ENCODE data around the gene KLF14. TPM values are rescaled to one million over a fixed set of nuclear protein-coding genes. Genes with fewer than 3 reads are reported as not detected.

The KLF14 gene
- total and polyA plus RNA-seq, 2 of the 13 experiments (the other 11 are each of a cell fraction or from before 2014, with no cell fraction given) = not detected

DNA sequence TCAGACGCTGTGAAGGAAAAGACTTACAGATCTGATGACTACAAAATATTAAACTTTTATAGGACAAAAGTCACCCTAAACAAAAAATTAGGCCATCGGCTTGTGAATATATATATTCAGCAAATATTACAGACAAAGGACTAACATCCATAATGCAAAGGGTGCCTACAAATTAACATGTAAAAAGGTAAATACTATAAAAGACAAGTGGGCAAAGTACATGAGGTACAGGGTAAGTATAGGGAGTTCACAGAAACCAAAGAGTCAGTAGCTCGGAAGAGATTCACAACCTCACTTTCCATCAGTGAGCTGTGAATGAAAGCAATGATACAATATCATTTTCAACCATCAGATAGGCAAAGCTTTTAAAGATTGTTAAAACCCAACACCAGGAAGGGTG is 16.7 kb upstream of the KLF14 start:
- no peak overlapping the region for H3K4me2 ChIP-seq (ENCODE audit: low read depth, low read length)
- no peak for DNase-seq (ENCODE audit: low spot score)
- no peak overlapping the region for H3K27ac ChIP-seq (ENCODE audit: extremely low read length, insufficient read depth, low read length)
- no peak for FAIRE-seq
- CTCF ChIA-PET (ENCODE audit: low intra/inter-chr PET ratio, low total read pairs) = no interaction called here
- no peak for TF ChIP-seq DPF2 (CRISPR knock-in tag; IDR thresholded peaks at IDR 0.05; ENCODE audit: borderline replicate concordance, low read depth)
- TF ChIP-seq, protein P1, sequence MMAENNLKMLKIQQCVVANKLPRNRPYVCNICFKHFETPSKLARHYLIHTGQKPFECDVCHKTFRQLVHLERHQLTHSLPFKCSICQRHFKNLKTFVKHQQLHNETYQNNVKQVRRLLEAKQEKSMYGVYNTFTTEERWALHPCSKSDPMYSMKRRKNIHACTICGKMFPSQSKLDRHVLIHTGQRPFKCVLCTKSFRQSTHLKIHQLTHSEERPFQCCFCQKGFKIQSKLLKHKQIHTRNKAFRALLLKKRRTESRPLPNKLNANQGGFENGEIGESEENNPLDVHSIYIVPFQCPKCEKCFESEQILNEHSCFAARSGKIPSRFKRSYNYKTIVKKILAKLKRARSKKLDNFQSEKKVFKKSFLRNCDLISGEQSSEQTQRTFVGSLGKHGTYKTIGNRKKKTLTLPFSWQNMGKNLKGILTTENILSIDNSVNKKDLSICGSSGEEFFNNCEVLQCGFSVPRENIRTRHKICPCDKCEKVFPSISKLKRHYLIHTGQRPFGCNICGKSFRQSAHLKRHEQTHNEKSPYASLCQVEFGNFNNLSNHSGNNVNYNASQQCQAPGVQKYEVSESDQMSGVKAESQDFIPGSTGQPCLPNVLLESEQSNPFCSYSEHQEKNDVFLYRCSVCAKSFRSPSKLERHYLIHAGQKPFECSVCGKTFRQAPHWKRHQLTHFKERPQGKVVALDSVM (CRISPR knock-in tag; IDR thresholded peaks at IDR 0.05) = no peak
- no peaks in the 10 kb centered on the region for H3K79me2 ChIP-seq (ENCODE audit: insufficient read depth, low read length)
- no peak overlapping the region for H2AFZ ChIP-seq (ENCODE audit: low read length)
- BruUV-seq (replicated peaks) = no TSS peak
- 9% methylated on average over 3 of the region's 3 CpGs for WGBS (ENCODE audit: low lambda C conversion rate)
- H3K27me3 ChIP-seq (ENCODE audit: control insufficient read depth in 1 of 2, insufficient read depth in 2 of 2, low read length in 2 of 2) = peaks cover 0 to 14% of the 10 kb centered on the region in 2 experiments; a peak in 1 of 5 replicates
- POLR2A ChIA-PET = no interaction called here
- no peaks in the 10 kb centered on the region for H4K20me1 ChIP-seq (ENCODE audit: insufficient read depth, low read length)
- no peak overlapping the region for H3K9ac ChIP-seq (ENCODE audit: insufficient read depth, low read depth, low read length)
- no peaks in the 10 kb centered on the region for H3K36me3 ChIP-seq (replicated peaks in 1 of 2; ENCODE audit: control insufficient read depth in 1 of 2, insufficient read depth in 2 of 2, low read length in 2 of 2)
- no peaks in the 10 kb centered on the region for H3K9me3 ChIP-seq (ENCODE audit: low read length)
- no peak overlapping the region for H3K4me3 ChIP-seq (replicated peaks in 1 of 3; ENCODE audit: insufficient read depth in 1 of 3, low read depth in 2 of 3, low read length in 3 of 3)
- intact Hi-C loops (cut with micrococcal nuclease; ENCODE audit: unreplicated experiment) = no loop called here
- no peak for ATAC-seq
- no peaks in the 10 kb centered on the region for H3K4me1 ChIP-seq (ENCODE audit: insufficient read depth, low read length)
- in situ Hi-C loops (cut with HindIII; ENCODE audit: extremely low pct_ligation_motif_present, low pct_unique_long_range_greater_than_20kb) = no loop called here

DNA sequence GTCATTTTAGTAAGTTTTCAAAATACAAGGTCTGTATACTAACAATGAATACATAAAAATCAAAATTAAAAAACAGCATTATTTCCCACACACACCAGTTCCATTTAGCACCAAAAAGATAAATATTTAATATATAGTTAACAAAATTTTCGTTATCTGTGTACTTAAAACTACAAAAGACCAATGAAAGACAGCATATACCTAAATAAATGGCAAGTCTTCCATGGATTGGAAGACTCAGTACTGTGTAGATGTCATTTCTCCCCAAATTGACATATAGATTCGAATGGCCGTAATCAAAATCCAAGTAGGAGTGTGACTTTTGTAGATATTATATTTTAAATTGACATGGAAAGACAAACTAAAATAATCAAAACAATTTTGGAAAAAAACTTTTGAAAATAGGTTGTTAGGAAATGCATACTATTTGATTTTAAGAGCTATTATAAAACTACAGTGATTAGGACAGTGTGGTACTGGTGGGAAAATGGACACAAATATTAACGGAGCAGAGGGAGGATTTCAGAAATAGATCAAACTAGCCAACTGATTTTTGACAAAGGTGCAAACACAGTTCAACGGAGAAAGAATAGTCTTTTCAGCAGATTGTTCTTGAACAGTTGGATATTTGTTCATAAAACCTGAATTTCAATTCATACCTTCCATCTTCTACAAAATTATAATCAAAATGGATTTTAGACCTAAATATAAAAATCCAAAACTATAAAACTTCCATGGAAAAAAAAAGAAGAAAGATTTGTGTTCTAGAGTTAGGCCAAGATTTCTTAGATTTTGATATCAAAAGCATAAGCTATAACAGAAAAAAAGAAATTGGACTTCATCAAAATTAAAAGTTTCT is 14.8 kb upstream of the KLF14 start:
- ChIA-PET CTCF (ENCODE audit: low intra/inter-chr PET ratio, low total read pairs) (no interaction called here), POLR2A (no interaction called here)
- no peak overlapping the region for H3K27ac ChIP-seq (ENCODE audit: extremely low read length, insufficient read depth, low read length)
- TF ChIP-seq, protein P2, sequence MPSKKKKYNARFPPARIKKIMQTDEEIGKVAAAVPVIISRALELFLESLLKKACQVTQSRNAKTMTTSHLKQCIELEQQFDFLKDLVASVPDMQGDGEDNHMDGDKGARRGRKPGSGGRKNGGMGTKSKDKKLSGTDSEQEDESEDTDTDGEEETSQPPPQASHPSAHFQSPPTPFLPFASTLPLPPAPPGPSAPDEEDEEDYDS (CRISPR knock-in tag; IDR thresholded peaks at IDR 0.05) = no peak
- TF ChIP-seq TSC22D2 (CRISPR knock-in tag; IDR thresholded peaks at IDR 0.05; ENCODE audit: borderline replicate concordance) (no peak), CBX2 (IDR thresholded peaks at IDR 0.05; ENCODE audit: low read depth, low read length) (0 out of 2 replicates have a peak, but pooled peaks have one; percentile 45), CBX2 (CRISPR knock-in tag; IDR thresholded peaks at IDR 0.05; ENCODE audit: low read depth) (no peak), PAX8 (CRISPR knock-in tag; IDR thresholded peaks at IDR 0.05; ENCODE audit: borderline replicate concordance) (no peak), BRCA1 (CRISPR knock-in tag; IDR thresholded peaks at IDR 0.05) (no peak), ZBTB8A (CRISPR knock-in tag; IDR thresholded peaks at IDR 0.05; ENCODE audit: borderline replicate concordance, low read depth) (no peak), KAT8 (CRISPR knock-in tag; IDR thresholded peaks at IDR 0.05) (no peak)
- TF ChIP-seq, protein P3, sequence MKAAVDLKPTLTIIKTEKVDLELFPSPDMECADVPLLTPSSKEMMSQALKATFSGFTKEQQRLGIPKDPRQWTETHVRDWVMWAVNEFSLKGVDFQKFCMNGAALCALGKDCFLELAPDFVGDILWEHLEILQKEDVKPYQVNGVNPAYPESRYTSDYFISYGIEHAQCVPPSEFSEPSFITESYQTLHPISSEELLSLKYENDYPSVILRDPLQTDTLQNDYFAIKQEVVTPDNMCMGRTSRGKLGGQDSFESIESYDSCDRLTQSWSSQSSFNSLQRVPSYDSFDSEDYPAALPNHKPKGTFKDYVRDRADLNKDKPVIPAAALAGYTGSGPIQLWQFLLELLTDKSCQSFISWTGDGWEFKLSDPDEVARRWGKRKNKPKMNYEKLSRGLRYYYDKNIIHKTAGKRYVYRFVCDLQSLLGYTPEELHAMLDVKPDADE (CRISPR knock-in tag; IDR thresholded peaks at IDR 0.05) = no peak
- H3K36me3 ChIP-seq (replicated peaks in 1 of 2; ENCODE audit: control insufficient read depth in 1 of 2, insufficient read depth in 2 of 2, low read length in 2 of 2) = no peaks in the 10 kb centered on the region
- H3K4me2 ChIP-seq (ENCODE audit: low read depth, low read length) = no peak overlapping the region
- no peak for FAIRE-seq
- H3K9ac ChIP-seq (ENCODE audit: insufficient read depth, low read depth, low read length) = no peak overlapping the region
- peaks cover 0 to 15% of the 10 kb centered on the region in 2 experiments; a peak in 1 of 5 replicates for H3K27me3 ChIP-seq (ENCODE audit: control insufficient read depth in 1 of 2, insufficient read depth in 2 of 2, low read length in 2 of 2)
- no peaks in the 10 kb centered on the region for H3K9me3 ChIP-seq (ENCODE audit: low read length)
- ATAC-seq = no peak
- in situ Hi-C loops (cut with HindIII; ENCODE audit: extremely low pct_ligation_motif_present, low pct_unique_long_range_greater_than_20kb) = no loop called here
- H3K79me2 ChIP-seq (ENCODE audit: insufficient read depth, low read length) = no peaks in the 10 kb centered on the region
- H2AFZ ChIP-seq (ENCODE audit: low read length) = no peak overlapping the region
- BruUV-seq (replicated peaks) = no TSS peak
- no peaks in the 10 kb centered on the region for H3K4me1 ChIP-seq (ENCODE audit: insufficient read depth, low read length)
- no peak overlapping the region for H3K4me3 ChIP-seq (replicated peaks in 1 of 3; ENCODE audit: insufficient read depth in 1 of 3, low read depth in 2 of 3, low read length in 3 of 3)
- intact Hi-C loops (cut with micrococcal nuclease; ENCODE audit: unreplicated experiment) = no loop called here
- no peaks in the 10 kb centered on the region for H4K20me1 ChIP-seq (ENCODE audit: insufficient read depth, low read length)
- WGBS (ENCODE audit: low lambda C conversion rate) = 29% methylated on average over 5 of the region's 5 CpGs
- no peak for DNase-seq (ENCODE audit: low spot score)
